ENCODE results near the gene AATF. TPM values are rescaled to one million over a fixed set of nuclear protein-coding genes. Genes with fewer than 3 reads are reported as not detected.

Gene AATF
- total and polyA plus RNA-seq, 10 donors: 28.7 to 59.0 (median 35.2) TPM

- no peak overlapping the region for H3K4me3 ChIP-seq
- TF ChIP-seq CTCF (IDR thresholded peaks at IDR 0.05 in 8 of 11, conservative IDR thresholded peaks at IDR 0.05 in 3 of 11): no peak
- TF ChIP-seq POLR2A (IDR thresholded peaks at IDR 0.05): no peak
- TF ChIP-seq POLR2AphosphoS5 (IDR thresholded peaks at IDR 0.05): no peak
- no peaks in the 10 kb centered on the region for H3K9me3 ChIP-seq
- H3K36me3 ChIP-seq: peaks cover 0 to 62% (median 24%) of the 10 kb centered on the region in 6 donors
- H3K4me1 ChIP-seq: peaks cover 0 to 25% (median 4%) of the 10 kb centered on the region in 6 donors
- no peak for DNase-seq
- H3K27ac ChIP-seq: no peak overlapping the region
- H3K27me3 ChIP-seq (replicated peaks in 1 of 7): no peaks in the 10 kb centered on the region
- intact Hi-C loops (cut with DNase I; ENCODE audit: low total_unique reads): no loop called here
Measured at GRCh38 chr17:36983618-36984017, 34.9 kb downstream of the AATF start.

DNA sequence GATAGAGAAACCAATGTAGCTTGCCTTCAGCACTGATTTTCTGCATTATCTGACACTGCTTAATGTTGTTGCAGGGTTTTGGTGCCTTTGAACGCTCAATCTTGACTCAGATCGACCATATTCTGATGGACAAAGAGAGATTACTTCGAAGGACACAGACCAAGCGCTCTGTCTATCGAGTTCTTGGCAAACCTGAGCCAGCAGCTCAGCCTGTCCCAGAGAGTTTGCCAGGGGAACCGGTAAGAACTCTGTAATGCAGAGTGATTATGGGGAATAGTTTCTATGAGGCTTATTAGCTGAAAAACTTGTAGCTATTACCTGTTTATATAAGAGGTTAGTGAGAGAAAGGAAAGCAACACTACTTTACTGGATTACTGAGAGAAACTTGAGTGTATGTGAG, 40.4 kb downstream of the AATF start:
- WGBS, 5 donors: 93 to 98% (median 95%) methylated on average over 6 of the region's 6 CpGs
- intact Hi-C loops (cut with DNase I; ENCODE audit: low total_unique reads): no loop called here

GRCh38 chr17:36992701-36993100, 43.9 kb downstream of the AATF start:
- H3K4me1 ChIP-seq: no peaks in the 10 kb centered on the region
- H3K4me3 ChIP-seq: no peak overlapping the region
- H3K27me3 ChIP-seq (replicated peaks in 1 of 7): no peaks in the 10 kb centered on the region
- intact Hi-C loops (cut with DNase I; ENCODE audit: low total_unique reads): no loop called here
- DNase-seq: no peak
- H3K36me3 ChIP-seq: peaks cover 0 to 100% (median 84%) of the 10 kb centered on the region in 6 donors
- 94 to 98% (median 95%) methylated on average over 1 to 2 of the region's 2 CpGs for WGBS, 5 donors
- H3K27ac ChIP-seq: no peak overlapping the region
- H3K9me3 ChIP-seq: no peaks in the 10 kb centered on the region
- TF ChIP-seq POLR2AphosphoS5 (IDR thresholded peaks at IDR 0.05) (no peak), POLR2A (IDR thresholded peaks at IDR 0.05) (no peak)

More for the DNA sequence above, 40.4 kb downstream of the AATF start:
- Histone ChIP-seq H3K36me3 (peaks cover 0 to 100% (median 66%) of the 10 kb centered on the region in 6 donors), H3K27me3 (replicated peaks in 1 of 7) (no peaks in the 10 kb centered on the region), H3K9me3 (no peaks in the 10 kb centered on the region), H3K4me1 (no peaks in the 10 kb centered on the region), H3K27ac (no peak overlapping the region), H3K4me3 (no peak overlapping the region)
- TF ChIP-seq CTCF (IDR thresholded peaks at IDR 0.05 in 8 of 11, conservative IDR thresholded peaks at IDR 0.05 in 3 of 11) (no peak), POLR2AphosphoS5 (IDR thresholded peaks at IDR 0.05) (no peak), POLR2A (IDR thresholded peaks at IDR 0.05) (no peak)
- DNase-seq: no peak

DNA sequence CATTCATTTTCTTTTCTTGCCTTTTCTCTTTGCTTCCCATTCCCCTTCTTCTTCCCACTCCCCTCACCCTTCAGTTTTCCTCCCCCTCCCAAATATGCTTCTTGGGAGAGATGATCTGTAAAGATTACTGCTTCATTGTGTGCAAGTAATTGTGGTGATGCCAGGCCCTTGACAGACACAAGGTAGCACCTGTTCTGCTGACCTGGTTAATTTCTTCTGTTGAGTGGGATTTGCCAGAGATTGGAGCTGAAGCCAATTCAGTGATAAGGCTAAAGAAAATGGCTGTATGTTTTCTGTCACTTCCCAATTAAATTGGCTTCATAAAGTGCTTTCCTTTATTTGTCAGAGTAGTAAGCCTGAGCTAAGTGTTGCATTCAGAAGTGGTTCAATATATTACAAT, 44.5 kb downstream of the AATF start:
- Histone ChIP-seq H3K4me3 (no peak overlapping the region), H3K36me3 (peaks cover 0 to 100% (median 83%) of the 10 kb centered on the region in 6 donors), H3K27me3 (replicated peaks in 1 of 7) (no peaks in the 10 kb centered on the region), H3K4me1 (no peaks in the 10 kb centered on the region), H3K9me3 (no peaks in the 10 kb centered on the region), H3K27ac (no peak overlapping the region)
- TF ChIP-seq CTCF (IDR thresholded peaks at IDR 0.05 in 8 of 11, conservative IDR thresholded peaks at IDR 0.05 in 3 of 11): no peak
- TF ChIP-seq POLR2A (IDR thresholded peaks at IDR 0.05): no peak
- no peak for TF ChIP-seq POLR2AphosphoS5 (IDR thresholded peaks at IDR 0.05)
- no peak for DNase-seq
- intact Hi-C loops (cut with DNase I; ENCODE audit: low total_unique reads): no loop called here

- WGBS, 5 donors: 92 to 96% (median 95%) methylated on average over 3 of the region's 3 CpGs
- Histone ChIP-seq H3K4me3 (no peak overlapping the region), H3K4me1 (peaks cover 0 to 1% (median 0%) of the 10 kb centered on the region in 6 donors), H3K27ac (no peak overlapping the region), H3K9me3 (no peaks in the 10 kb centered on the region), H3K36me3 (peaks cover 0 to 100% (median 74%) of the 10 kb centered on the region in 6 donors), H3K27me3 (replicated peaks in 1 of 7) (no peaks in the 10 kb centered on the region)
- intact Hi-C loops (cut with DNase I; ENCODE audit: low total_unique reads): no loop called here
- TF ChIP-seq POLR2AphosphoS5 (IDR thresholded peaks at IDR 0.05) (no peak), POLR2A (IDR thresholded peaks at IDR 0.05) (no peak), CTCF (IDR thresholded peaks at IDR 0.05 in 8 of 11, conservative IDR thresholded peaks at IDR 0.05 in 3 of 11) (no peak)
- no peak for DNase-seq
Measured at GRCh38 chr17:36994438-36994837, 45.7 kb downstream of the AATF start.
